Vagina (tissue), 2 donors: ENCODE measurements around the gene LYSMD3.

Source experiments
- POLR2A ChIP-seq, 2 donors: fragments of 450-650 bp; IDR thresholded peaks; one replicate each; pipeline ENCODE4 v1.6.1; 2017; ENCODE audit warnings: antibody characterized with exemption in 2 of 2, mild to moderate bottlenecking in 2 of 2, moderate library complexity in 2 of 2
- POLR2AphosphoS5 ChIP-seq, 2 donors: sonication (generic); formaldehyde crosslinking; IDR thresholded peaks; one replicate each; pipeline ENCODE4 v1.9.0; 2017; ENCODE audit warnings: antibody characterized with exemption in 2 of 2, mild to moderate bottlenecking in 2 of 2, low read depth in 1 of 2; ENCODE audit not compliant: insufficient read depth in 1 of 2
- TF ChIP-seq, protein P1 (sequence below), 3 experiments: fragments of 450-650 bp in 2 of 3; fragments of 200-600 bp in 1 of 3; sonication (generic) in 1 of 3; IDR thresholded peaks; one replicate each; pipeline ENCODE4 v1.5.1; 2017 to 2019; ENCODE audit warnings: antibody characterized with exemption in 3 of 3, mild to moderate bottlenecking in 2 of 3, moderate library complexity in 2 of 3

DNA sequence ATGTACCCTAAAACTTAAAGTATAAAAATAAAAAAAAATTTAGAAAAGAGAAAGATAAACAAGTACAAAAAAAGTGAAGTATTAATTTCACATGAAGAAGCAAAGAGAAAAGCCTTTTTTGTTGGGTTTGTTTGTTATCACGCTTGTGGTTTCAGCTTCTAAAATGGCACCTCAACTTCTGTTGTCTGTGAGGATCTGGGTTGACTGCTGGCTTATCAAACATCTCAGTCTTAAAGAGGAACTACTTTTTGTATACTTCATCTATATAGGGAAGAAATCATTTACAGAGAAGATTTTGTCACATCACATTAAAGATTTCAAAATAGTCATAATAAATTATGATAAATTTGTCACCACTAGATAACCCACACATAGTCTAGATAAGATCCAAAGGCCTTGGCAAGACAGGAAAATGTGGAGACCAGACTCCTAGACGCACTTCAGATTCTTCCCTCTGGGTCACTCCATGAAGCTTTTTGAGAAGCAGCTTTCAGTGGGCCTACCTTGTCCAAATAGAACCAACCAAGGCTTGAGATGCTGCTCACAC lies 20.4 kb upstream of the LYSMD3 start:
- TF ChIP-seq, protein P1, sequence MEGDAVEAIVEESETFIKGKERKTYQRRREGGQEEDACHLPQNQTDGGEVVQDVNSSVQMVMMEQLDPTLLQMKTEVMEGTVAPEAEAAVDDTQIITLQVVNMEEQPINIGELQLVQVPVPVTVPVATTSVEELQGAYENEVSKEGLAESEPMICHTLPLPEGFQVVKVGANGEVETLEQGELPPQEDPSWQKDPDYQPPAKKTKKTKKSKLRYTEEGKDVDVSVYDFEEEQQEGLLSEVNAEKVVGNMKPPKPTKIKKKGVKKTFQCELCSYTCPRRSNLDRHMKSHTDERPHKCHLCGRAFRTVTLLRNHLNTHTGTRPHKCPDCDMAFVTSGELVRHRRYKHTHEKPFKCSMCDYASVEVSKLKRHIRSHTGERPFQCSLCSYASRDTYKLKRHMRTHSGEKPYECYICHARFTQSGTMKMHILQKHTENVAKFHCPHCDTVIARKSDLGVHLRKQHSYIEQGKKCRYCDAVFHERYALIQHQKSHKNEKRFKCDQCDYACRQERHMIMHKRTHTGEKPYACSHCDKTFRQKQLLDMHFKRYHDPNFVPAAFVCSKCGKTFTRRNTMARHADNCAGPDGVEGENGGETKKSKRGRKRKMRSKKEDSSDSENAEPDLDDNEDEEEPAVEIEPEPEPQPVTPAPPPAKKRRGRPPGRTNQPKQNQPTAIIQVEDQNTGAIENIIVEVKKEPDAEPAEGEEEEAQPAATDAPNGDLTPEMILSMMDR (IDR thresholded peaks at IDR 0.05): no peak
- TF ChIP-seq POLR2A (IDR thresholded peaks at IDR 0.05) (no peak), POLR2AphosphoS5 (IDR thresholded peaks at IDR 0.05; ENCODE audit: insufficient read depth in 1 of 2, low read depth in 1 of 2) (no peak)
